Left lung (tissue), 10 donors: ENCODE data around the gene FOXK1. TPM values are rescaled to one million over a fixed set of nuclear protein-coding genes. Genes with fewer than 3 reads are reported as not detected.
A peak's percentile ranks its signal among the peaks of the same experiment; 100 is the strongest.

ENCODE experiments used
- ATAC-seq: fragments of 200-7000 bp; cut with Tn5 transposase; one replicate; pipeline ENCODE4 v1.9.1; 2020; ENCODE audit warnings: moderate library complexity
- DNase-seq, 4 donors: peaks; one replicate each; pipeline ENCODE4 v3.0.0-alpha.2; 2013 to 2020
- H3K27ac ChIP-seq, 2 donors: fragments of 200-600 bp; sonication (generic) in 1 of 2; one replicate each; pipeline versions ENCODE4 v1.5.0 to v1.8.0; 2020 to 2021
- H3K27me3 ChIP-seq, 2 donors: fragments of 200-600 bp; sonication (generic) in 1 of 2; one replicate each; pipeline versions ENCODE4 v1.5.0 to v1.8.0; 2020 to 2021
- H3K36me3 ChIP-seq, 2 donors: fragments of 200-600 bp; sonication (generic) in 1 of 2; one replicate each; pipeline versions ENCODE4 v1.5.0 to v1.8.0; 2020 to 2021
- H3K4me1 ChIP-seq, 2 donors: fragments of 200-600 bp; one replicate each; pipeline ENCODE4 v1.8.0; 2021
- H3K4me3 ChIP-seq, 2 donors: fragments of 200-600 bp; sonication (generic) in 1 of 2; one replicate each; pipeline versions ENCODE4 v1.5.0 to v1.8.0; 2020 to 2021; ENCODE audit warnings: mild to moderate bottlenecking in 1 of 2
- H3K9me3 ChIP-seq, 2 donors: fragments of 200-600 bp; sonication (generic) in 1 of 2; one replicate each; pipeline versions ENCODE4 v1.5.0 to v1.8.0; 2020 to 2021
- intact Hi-C, 2 donors: fragments of 100-400 bp; cut with DNase I; formaldehyde crosslinking; loops; one replicate each; pipeline versions ENCODE4 v1.11.2 to v1.14.2; 2022
- polyA plus RNA-seq, 6 donors: library from polyadenylated mRNA; unstranded; fragments of 120-200 nt; gene quantifications; one replicate each; pipeline ENCODE4 v1.2.1, GENCODE V29; 2013; ENCODE audit not compliant: insufficient read length in 6 of 6
- total RNA-seq, 2 donors: library from RNA; stranded (reverse); fragmentation: NEBNext Ultra II Directional; extraction: Animal tissue kit (Norgen Biotek cat#: 25700); gene quantifications; one replicate each; pipeline ENCODE4 v1.2.1, GENCODE V29; 2021
- TF ChIP-seq, protein P1 (sequence below), 2 donors: fragments of 200-600 bp; sonication (generic) in 1 of 2; IDR thresholded peaks; one replicate each; pipeline versions ENCODE4 v1.5.0 to v1.8.0; 2021; ENCODE audit warnings: antibody characterized with exemption in 2 of 2
- donor health status: DM: no; HTN: yes; CAD: no.
- donor health status: DM: no; HTN: no; CAD: no.

Gene FOXK1
- total and polyA plus RNA-seq, 8 donors: 15.1 to 29.2 (median 18.8) TPM

DNA sequence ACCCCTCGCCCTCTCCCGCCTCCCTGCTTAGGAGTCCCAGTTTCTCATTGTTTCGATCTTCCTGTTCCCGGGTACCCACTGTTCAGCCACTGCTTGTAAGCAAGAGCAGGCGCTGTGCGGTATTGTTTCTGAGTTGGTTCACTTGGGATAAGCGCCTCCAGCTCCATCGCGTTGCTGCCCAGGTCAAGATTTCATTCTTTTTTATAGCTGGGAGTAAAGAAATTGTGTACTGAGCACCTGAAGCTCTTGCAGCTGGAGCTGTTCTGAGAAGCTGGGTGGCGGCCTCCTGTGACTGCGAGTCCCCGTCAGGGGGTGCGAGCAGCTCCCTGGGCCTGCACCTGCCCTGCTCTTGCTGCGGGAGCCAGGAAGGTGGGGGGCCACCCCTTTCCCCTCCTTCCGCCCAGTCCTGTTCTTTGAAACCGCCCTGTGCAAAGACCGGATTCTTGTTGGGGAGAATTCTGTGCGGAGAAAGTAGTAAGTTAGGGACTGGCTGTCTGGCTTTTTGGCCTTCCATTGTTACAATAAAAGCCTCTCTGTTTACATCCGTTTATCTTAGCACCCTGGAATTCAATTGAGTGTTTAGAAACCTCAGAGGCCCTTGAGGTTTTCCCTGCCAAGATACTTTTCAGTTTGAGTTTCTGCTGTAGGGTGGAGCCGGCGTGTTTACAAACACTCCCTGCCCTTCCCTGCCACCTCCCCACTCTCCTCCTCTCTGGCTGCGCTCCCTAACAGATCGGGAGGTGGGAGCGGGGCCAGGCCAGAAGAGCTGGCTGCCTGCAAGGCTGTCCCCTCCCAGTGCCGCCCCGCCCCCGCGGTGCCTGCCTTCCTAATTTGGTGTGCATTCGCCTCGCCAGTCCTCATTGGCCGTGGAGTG lies 62.5 kb downstream of the FOXK1 start:
- Histone ChIP-seq H3K27me3 (no peaks in the 10 kb centered on the region), H3K27ac (peak overlapping the region; percentile 91 to 93), H3K36me3 (peaks cover 0 to 28% of the 10 kb centered on the region in 2 donors), H3K9me3 (no peaks in the 10 kb centered on the region), H3K4me3 (peak overlapping the region in 1 of 2 donors; percentile 39), H3K4me1 (peaks cover 36 to 73% of the 10 kb centered on the region in 2 donors)
- ATAC-seq (peak; percentile 90), DNase-seq (peak; percentile 99 to 100 (median 99))
- intact Hi-C loops: loop anchor here in 1 of 2 donors (10.0 kb wide), 1 partner anchor 60 kb away; the partner anchor contains the start of gene FOXK1
- TF ChIP-seq, protein P1, sequence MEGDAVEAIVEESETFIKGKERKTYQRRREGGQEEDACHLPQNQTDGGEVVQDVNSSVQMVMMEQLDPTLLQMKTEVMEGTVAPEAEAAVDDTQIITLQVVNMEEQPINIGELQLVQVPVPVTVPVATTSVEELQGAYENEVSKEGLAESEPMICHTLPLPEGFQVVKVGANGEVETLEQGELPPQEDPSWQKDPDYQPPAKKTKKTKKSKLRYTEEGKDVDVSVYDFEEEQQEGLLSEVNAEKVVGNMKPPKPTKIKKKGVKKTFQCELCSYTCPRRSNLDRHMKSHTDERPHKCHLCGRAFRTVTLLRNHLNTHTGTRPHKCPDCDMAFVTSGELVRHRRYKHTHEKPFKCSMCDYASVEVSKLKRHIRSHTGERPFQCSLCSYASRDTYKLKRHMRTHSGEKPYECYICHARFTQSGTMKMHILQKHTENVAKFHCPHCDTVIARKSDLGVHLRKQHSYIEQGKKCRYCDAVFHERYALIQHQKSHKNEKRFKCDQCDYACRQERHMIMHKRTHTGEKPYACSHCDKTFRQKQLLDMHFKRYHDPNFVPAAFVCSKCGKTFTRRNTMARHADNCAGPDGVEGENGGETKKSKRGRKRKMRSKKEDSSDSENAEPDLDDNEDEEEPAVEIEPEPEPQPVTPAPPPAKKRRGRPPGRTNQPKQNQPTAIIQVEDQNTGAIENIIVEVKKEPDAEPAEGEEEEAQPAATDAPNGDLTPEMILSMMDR (IDR thresholded peaks at IDR 0.05): no peak

DNA sequence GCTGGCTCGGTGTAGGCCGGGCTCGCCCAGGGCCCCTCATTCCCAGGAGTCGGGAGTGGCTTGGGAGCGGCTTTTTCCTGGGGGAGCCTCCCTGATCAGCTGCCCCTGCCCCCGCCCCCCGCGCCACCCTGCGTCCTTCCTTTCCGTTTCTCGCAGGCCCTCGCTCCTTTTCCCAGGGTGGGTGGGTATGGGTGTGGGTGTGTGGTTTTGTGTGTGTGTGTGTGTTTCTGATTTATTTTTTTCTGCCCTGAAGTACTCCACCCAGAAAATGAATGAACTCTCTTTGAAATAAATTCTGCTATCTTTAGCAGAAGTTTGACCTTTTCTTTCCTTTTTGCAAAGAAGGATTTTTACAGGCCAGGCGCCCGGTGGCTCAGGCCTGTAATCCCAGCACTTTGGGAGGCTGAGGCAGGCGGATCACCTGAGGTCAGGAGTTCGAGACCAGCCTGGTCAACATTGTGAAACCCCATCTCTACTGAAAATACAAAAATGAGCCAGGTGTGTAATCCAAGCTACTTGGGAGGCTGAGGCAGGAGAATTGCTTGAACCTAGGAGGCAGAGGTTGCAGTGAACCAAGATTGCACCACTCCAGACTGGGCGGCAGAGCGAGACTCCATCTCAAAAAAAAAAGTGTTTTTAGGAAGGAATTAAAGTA lies 63.3 kb downstream of the FOXK1 start:
- TF ChIP-seq, protein P1 (IDR thresholded peaks at IDR 0.05): no peak
- Histone ChIP-seq H3K4me3 (peak overlapping the region in 1 of 2 donors; percentile 39), H3K36me3 (peaks cover 0 to 33% of the 10 kb centered on the region in 2 donors), H3K27ac (peak overlapping the region; percentile 91 to 93), H3K9me3 (no peaks in the 10 kb centered on the region), H3K27me3 (no peaks in the 10 kb centered on the region), H3K4me1 (peaks cover 33 to 71% of the 10 kb centered on the region in 2 donors)
- intact Hi-C loops: loop anchor here in 1 of 2 donors (10.0 kb wide), 1 partner anchor 61 kb away; the partner anchor contains the start of gene FOXK1
- no peak for ATAC-seq
- no peak for DNase-seq

DNA sequence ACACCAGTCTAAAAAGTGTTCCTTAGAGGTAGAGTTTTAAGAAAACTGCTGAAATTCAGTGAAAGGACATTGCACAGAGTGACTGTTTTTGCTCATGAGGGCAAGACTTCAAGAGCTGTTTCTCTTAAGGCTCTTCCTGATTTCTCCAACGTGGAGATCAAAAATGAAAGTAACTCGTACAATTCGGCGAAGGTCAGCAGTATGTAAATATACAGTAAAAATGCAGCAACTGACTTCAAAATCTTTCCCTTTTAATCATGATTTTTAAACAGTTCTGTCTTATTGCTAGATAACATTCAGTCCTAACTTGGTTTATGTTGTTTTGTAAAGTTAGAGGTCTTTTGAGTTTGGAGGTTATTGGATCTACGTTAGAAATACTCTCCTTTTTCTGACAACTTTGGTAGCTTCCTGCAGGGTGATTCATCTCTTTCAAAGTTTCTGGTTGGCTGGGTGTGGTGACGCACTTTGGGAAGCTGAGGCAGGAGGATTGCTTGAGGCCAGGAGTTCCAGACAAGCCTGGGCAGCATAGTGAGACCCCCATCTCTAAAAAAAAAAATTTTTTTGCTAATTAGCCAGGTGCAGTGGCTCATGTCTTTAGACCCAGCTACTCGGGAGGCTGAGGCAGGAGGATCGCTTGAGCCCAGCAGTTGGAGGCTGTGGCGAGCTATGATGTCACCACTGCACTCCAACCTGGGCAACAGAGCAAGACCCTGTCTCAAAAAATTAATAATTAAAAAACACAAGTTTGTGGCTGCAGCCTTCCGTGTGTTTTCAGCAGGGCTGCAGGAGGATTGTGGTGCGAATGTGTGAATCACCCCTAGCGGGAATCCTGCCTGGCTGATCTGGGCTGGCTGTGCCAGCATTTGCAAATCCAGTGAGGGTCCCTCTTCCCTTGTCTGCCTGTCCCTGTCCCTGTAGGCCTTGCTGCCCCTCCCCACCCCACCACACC lies 64.2 kb downstream of the FOXK1 start:
- TF ChIP-seq, protein P1 (IDR thresholded peaks at IDR 0.05): no peak
- peak; percentile 42 for ATAC-seq

DNA sequence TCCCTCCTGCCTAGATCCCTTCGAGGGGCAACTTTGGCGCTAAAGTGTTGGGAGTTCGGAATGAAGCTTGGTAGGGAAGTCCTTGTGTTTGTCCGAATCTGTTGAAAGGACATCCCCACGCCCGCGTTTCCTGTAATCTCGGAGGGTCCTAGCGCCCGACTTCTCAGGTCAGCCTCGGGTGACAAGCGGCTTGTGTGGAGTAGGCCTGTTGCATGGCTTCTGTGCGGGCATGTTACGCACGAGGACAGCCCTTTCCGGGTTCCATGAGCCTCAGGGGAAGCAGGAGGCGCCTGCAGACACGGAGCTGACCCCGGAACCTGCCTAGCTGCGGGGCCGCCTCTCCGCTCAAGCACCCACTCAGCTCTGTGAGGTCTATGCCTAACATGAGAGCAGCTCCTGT lies 64.9 kb downstream of the FOXK1 start:
- Histone ChIP-seq H3K36me3 (peaks cover 0 to 29% of the 10 kb centered on the region in 2 donors), H3K9me3 (no peaks in the 10 kb centered on the region), H3K27ac (peak overlapping the region; percentile 91 to 93), H3K4me3 (no peak overlapping the region), H3K27me3 (no peaks in the 10 kb centered on the region), H3K4me1 (peaks cover 33 to 71% of the 10 kb centered on the region in 2 donors)
- TF ChIP-seq, protein P1 (IDR thresholded peaks at IDR 0.05): no peak
- intact Hi-C loops: loop anchor here in 1 of 2 donors (10.0 kb wide), 1 partner anchor 62 kb away; the partner anchor contains the start of gene FOXK1
- ATAC-seq (no peak), DNase-seq (peak in 1 of 4 donors; percentile 53)

More for the DNA sequence above, 64.2 kb downstream of the FOXK1 start:
- peaks cover 33 to 71% of the 10 kb centered on the region in 2 donors for H3K4me1 ChIP-seq
- peak overlapping the region; percentile 91 to 93 for H3K27ac ChIP-seq
- H3K27me3 ChIP-seq: no peaks in the 10 kb centered on the region
- peaks cover 0 to 31% of the 10 kb centered on the region in 2 donors for H3K36me3 ChIP-seq
- intact Hi-C loops: loop anchor here in 1 of 2 donors (10.0 kb wide), 1 partner anchor 61 kb away; the partner anchor contains the start of gene FOXK1
- no peaks in the 10 kb centered on the region for H3K9me3 ChIP-seq
- H3K4me3 ChIP-seq: peak overlapping the region in 1 of 2 donors; percentile 39
- DNase-seq: peak in 1 of 4 donors; percentile 58
